NCI-H2196 treated with DMSO at 0.1 percent for 48 hours (cell line): ENCODE results near the gene OSBPL5.

Source experiments
- DNase-seq: peaks from one replicate; lab custom pipeline; 2025; ENCODE audit not compliant: unreplicated experiment; lab: John Stamatoyannopoulos, UW

OSBPL5 gene

DNA sequence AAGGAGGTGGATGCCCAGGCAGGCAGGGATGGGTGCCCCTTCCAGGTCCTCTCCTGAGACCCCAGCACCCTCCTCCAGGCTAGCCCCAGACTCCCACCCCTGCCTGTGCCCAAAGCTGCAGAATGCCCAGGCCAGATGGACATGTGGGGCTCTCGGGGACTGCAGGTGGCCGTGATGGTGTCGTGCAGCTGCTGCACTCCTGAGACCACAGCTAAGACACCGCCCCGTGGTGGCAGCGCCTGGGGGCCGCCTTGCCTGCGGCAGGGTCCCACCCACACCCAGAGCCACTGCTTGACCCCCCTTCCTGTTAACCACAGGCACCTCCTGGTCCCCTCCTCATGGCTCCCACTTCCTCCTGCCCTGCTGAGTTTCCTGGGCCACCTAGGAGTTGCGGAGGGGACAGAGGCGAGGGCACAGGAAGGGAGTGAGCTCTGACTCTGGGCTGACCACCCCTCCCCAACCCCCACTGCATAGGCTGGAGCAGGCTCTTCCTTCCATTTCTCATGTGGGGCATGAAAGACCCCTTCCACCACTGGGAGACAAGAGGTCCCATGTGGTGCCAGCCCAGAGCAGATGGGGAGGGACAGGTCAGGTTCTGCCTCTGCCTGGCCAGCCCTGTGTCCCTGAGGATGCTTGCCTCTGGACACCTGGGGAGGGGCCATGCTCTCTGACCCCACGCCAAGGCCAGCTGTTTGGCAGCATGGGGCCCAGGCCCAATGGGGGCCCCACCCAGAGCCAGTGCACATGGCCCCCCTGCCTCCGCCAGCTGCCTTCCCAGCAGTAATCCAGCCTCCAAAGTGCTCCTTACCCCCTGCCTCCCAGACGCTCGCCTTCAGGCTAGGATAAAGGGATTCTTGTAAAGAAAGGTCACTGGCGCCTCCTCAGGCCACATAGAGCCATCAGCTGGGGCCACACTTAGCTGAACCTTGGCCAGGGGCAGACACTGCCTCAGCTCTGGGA lies 29.3 kb downstream of the OSBPL5 start:
- DNase-seq = no peak

- no peak for DNase-seq
Measured at GRCh38 chr11:3134651-3135480, 30.2 kb downstream of the OSBPL5 start.

- no peak for DNase-seq
Measured at GRCh38 chr11:3134218-3134621, 30.9 kb downstream of the OSBPL5 start.

- no peak for DNase-seq
Measured at GRCh38 chr11:3133261-3134217, 31.6 kb downstream of the OSBPL5 start.

- DNase-seq = no peak
Measured at GRCh38 chr11:3132831-3133260, 32.3 kb downstream of the OSBPL5 start.

- DNase-seq = no peak
Measured at GRCh38 chr11:3132271-3132781, 32.8 kb downstream of the OSBPL5 start.

GRCh38 chr11:3131330-3131941 lies 33.7 kb downstream of the OSBPL5 start:
- DNase-seq = no peak

DNA sequence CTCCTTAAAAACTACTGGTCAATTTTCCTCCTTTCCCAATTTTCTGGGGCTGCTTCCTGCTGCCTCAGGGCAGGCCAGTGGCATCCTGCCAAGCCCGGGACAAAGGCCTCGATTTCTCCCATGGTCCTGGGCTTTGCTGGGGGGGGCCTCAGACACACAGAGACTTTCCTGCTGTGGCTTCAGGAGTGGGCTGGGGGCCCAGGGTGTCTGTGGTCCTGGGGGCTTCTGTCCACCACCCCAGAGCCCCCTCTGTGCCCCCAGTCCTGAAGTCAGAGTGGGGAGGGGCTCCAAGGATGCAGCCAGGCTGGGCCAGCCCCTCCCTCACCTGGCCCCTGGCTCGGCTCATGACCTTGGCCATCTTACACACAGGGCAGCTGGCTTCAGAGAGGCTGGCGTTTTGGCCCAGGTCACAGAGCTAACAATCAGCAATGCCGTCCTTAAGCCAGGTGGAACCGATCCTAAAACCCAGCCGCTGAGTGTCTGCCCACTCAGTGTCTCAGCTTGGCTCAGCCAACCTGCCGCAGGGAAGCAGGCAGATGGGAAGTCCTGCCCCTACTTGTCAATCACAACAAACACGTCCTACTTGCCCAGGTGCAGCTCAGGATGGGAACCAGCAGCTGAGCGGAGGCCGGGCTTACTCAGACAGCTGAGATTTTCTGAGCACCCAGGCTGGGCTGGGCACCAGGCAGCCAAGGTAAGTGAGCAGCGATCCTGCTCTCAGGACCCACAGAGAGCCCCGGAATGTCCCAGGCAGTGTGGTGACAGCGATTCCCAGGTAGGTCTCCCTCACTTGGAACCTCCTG lies 34.6 kb downstream of the OSBPL5 start:
- peak; percentile 67 for DNase-seq

DNA sequence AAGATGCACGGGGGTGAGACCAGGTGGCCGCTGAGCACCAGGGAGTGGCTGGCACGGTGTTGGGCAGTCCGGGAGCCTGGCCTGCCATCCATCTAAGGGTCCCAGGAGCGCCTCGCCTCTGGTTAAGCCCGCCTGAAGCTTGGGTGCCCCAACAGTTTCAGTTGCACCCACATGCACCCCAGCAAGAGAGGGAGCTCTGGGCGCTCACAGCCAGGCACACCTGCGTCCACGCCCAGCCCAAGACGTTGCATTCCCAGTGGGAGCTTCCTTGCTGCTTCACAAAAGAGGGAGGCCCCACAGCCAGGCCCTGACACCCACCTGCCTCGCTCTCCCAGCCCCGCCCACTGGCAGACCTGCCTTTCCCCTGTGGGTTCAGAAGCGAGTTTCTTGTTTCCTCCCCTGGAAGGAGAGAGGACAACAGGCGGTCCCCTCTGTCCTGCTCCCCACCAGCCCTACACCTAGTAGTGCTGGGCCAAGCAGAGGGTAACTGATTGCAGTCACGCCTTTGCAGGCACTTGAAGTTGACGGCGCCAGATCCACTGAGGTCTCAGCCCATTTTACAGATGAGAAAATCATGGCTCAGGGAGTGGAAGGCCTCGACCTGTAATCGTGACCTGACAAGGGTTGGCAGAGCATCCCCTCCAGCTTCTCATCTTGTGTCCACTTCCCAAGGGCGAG lies 35.4 kb downstream of the OSBPL5 start:
- no peak for DNase-seq

- DNase-seq = no peak
Measured at GRCh38 chr11:3129181-3129590, 35.9 kb downstream of the OSBPL5 start.

GRCh38 chr11:3128356-3129180 lies 36.5 kb downstream of the OSBPL5 start:
- no peak for DNase-seq

DNA sequence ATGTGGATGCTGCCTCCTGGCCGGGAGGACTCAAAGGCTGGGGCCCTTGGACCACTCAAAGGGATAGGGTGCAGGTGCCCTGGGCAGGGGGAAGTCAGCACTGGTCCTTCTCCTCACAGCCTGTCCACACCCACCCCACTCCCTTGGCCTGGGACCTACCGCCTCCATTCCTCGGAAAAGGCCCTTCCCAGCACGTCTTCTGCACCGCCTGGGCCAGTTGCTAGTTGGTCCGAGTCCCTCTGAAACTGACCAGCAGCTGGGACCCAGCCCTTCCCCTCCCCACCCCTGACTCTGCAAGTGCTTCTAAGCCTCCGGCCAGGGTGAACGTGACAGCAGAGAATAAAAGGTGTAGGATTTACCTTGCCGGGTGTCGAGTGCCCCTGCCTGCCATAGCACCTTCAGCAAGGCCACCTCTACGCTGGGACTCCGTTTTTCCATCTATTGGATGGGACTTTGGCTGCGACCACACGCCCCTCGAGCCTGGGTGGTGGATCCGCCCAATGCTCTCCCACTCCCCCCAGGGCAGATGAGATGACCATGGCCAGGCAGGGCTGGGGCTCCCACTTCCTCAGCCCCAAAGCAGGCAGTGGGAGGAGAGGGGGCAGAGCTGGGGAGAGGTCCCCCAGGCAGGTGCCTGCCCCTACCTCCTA lies 37.3 kb downstream of the OSBPL5 start:
- DNase-seq = no peak

DNA sequence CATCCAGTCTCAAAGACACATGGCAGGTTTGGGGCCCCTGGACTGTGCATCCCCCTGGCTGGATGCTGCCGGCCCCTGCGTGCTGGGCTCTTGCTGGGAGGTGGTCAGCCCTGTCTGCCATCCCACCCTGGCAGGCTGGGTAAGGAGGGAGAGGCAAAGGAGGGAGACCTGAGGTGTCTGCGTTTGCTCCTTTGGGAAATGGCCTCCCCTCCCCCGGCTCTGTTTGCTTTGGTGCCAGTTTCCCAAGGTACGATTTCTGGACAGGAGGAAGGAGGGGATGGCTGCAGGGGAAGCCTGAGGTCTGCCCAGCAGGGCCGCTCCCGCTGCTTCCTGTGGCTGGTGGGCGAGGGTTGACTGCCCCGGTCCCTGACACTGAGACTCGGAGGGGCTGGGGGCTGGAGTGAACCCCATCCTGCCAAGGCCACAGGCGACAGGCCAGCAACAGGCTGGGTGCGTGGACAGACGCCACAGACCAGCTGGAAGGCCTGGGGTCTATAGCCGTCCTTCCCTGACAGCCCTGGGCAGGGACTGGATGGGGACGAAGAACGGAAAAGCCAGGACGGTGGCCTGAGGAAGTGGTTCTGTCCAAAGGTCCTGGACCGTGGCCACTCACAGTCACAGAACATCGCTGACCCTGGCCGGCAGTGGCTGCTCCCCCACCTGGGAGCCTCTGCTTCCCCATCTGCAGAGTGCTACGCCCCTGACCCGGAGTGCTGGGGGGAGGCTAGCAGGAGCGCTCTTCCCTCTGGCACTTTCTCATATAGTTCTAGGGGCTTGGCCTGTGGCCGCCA lies 38.0 kb downstream of the OSBPL5 start:
- no peak for DNase-seq

DNA sequence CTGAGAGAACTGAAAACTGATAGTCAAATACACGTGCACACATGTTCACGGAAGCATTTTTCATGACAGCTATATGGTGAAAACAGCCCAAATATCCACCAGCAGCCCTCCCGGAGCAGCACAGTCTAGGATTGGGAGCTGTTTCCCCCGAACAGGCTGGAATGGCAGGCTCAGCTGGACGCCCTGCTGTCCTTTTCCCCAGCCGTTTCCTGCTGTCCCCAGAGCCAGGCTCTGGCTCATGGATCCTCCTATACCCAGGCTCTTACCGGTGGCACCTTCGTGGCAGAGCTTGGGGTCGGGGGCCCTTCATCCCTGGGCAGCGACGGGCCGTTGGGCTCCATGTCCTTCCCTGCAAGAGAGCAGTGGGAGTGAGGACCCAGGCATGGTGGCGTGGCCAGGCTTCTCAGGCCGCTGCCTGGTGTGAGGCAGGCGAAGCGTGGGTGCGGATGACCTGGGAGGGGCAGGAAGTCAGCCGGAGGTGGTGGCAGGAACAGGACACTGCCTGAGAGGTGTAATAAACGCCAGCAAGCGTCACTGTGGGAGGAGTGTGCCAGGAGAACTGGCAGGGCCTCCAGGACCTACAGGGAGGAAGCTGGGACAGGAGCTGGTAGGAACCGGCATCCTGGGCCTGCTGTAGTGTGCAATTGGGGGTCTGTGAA lies 38.8 kb downstream of the OSBPL5 start:
- no peak for DNase-seq

- no peak for DNase-seq
Measured at GRCh38 chr11:3124821-3125220, 40.3 kb downstream of the OSBPL5 start.
